Large intestine (tissue), 3 donors: ENCODE results near the gene CAPN8. TPM values are rescaled to one million over a fixed set of nuclear protein-coding genes. Genes with fewer than 3 reads are reported as not detected.

ENCODE experiments used
- DNase-seq, 2 donors: peaks; one replicate each; pipeline versions ENCODE4 v3.0.0 to v3.0.0-alpha.2; 2013
- H3K27ac ChIP-seq: one replicate; pipeline ENCODE4 v1.5.1; 2013; ENCODE audit warnings: low read length
- H3K27me3 ChIP-seq: 2 replicates; pipeline ENCODE4 v1.6.1; 2013; ENCODE audit warnings: low read length; ENCODE audit not compliant: control insufficient read depth, insufficient read depth
- H3K36me3 ChIP-seq: 2 replicates; pipeline ENCODE4 v1.6.1; 2013; ENCODE audit warnings: low read length; ENCODE audit not compliant: control insufficient read depth, insufficient read depth
- H3K4me1 ChIP-seq: one replicate; pipeline ENCODE4 v1.6.1; 2013; ENCODE audit warnings: low read length; ENCODE audit not compliant: control insufficient read depth, insufficient read depth
- H3K4me3 ChIP-seq: one replicate; pipeline ENCODE4 v1.5.1; 2013; ENCODE audit warnings: low read length
- H3K9me3 ChIP-seq: one replicate; pipeline ENCODE4 v1.6.1; 2013; ENCODE audit warnings: mild to moderate bottlenecking, low read depth, low read length, moderate library complexity; ENCODE audit not compliant: control insufficient read depth
- WGBS: methylation state at CpG from one replicate; pipeline ENCODE4 v1.1.5; 2013; ENCODE audit warnings: low lambda C conversion rate; ENCODE audit not compliant: insufficient coverage; 5-methylcytosine and 5-hydroxymethylcytosine counted together
- polyA plus RNA-seq: library from polyadenylated mRNA; unstranded; fragments of 120-200 nt; gene quantifications from one replicate; pipeline ENCODE4 v1.2.1, GENCODE V29; 2013

Gene CAPN8
- polyA plus RNA-seq, 1 donor: 8.7 TPM

GRCh38 chr1:223635236-223635635 is 30.3 kb downstream of the CAPN8 start:
- Histone ChIP-seq H3K4me3 (no peak overlapping the region), H3K9me3 (no peaks in the 10 kb centered on the region), H3K4me1 (no peaks in the 10 kb centered on the region), H3K36me3 (no peaks in the 10 kb centered on the region), H3K27ac (no peak overlapping the region), H3K27me3 (no peaks in the 10 kb centered on the region)
- DNase-seq: no peak
- 76% methylated on average over 3 of the region's 4 CpGs for WGBS

GRCh38 chr1:223634423-223634822 is 31.1 kb downstream of the CAPN8 start:
- no peaks in the 10 kb centered on the region for H3K4me1 ChIP-seq
- 80% methylated on average over 1 of the region's 4 CpGs for WGBS
- no peak for DNase-seq
- no peaks in the 10 kb centered on the region for H3K9me3 ChIP-seq
- H3K27ac ChIP-seq: no peak overlapping the region
- H3K4me3 ChIP-seq: no peak overlapping the region
- no peaks in the 10 kb centered on the region for H3K36me3 ChIP-seq
- no peaks in the 10 kb centered on the region for H3K27me3 ChIP-seq

GRCh38 chr1:223631956-223632355 is 33.5 kb downstream of the CAPN8 start:
- H3K27ac ChIP-seq: no peak overlapping the region
- no peaks in the 10 kb centered on the region for H3K27me3 ChIP-seq
- no peaks in the 10 kb centered on the region for H3K9me3 ChIP-seq
- no CpG with 5 or more reads among the region's 6 CpGs for WGBS
- no peak overlapping the region for H3K4me3 ChIP-seq
- no peaks in the 10 kb centered on the region for H3K4me1 ChIP-seq
- H3K36me3 ChIP-seq: no peaks in the 10 kb centered on the region
- no peak for DNase-seq

- Histone ChIP-seq H3K27me3 (no peaks in the 10 kb centered on the region), H3K36me3 (no peaks in the 10 kb centered on the region), H3K9me3 (no peaks in the 10 kb centered on the region), H3K4me3 (no peak overlapping the region), H3K4me1 (no peaks in the 10 kb centered on the region), H3K27ac (no peak overlapping the region)
- WGBS: no CpG with 5 or more reads among the region's 2 CpGs
- no peak for DNase-seq
These were observed 34.0 kb downstream of the CAPN8 start for GRCh38 chr1:223631473-223631872.

- no CpG with 5 or more reads among the region's 3 CpGs for WGBS
- no peak overlapping the region for H3K27ac ChIP-seq
- H3K36me3 ChIP-seq: no peaks in the 10 kb centered on the region
- no peak overlapping the region for H3K4me3 ChIP-seq
- no peaks in the 10 kb centered on the region for H3K27me3 ChIP-seq
- no peaks in the 10 kb centered on the region for H3K9me3 ChIP-seq
- no peak for DNase-seq
- no peaks in the 10 kb centered on the region for H3K4me1 ChIP-seq
These were observed 36.4 kb downstream of the CAPN8 start for GRCh38 chr1:223629126-223629457.

- DNase-seq: peak; percentile 50 to 60
- no peak overlapping the region for H3K27ac ChIP-seq
- no peak overlapping the region for H3K4me3 ChIP-seq
- H3K9me3 ChIP-seq: no peaks in the 10 kb centered on the region
- no peaks in the 10 kb centered on the region for H3K36me3 ChIP-seq
- H3K4me1 ChIP-seq: no peaks in the 10 kb centered on the region
- H3K27me3 ChIP-seq: no peaks in the 10 kb centered on the region
- 0% methylated on average over 1 of the region's 13 CpGs for WGBS
These were observed 37.0 kb downstream of the CAPN8 start for GRCh38 chr1:223628233-223629125.

GRCh38 chr1:223622132-223622842 is 43.2 kb downstream of the CAPN8 start:
- peak in 1 of 2 donors; percentile 34 for DNase-seq
- no peak overlapping the region for H3K4me3 ChIP-seq
- H3K4me1 ChIP-seq: peaks cover 10% of the 10 kb centered on the region
- no peak overlapping the region for H3K27ac ChIP-seq
- no peaks in the 10 kb centered on the region for H3K27me3 ChIP-seq
- H3K36me3 ChIP-seq: no peaks in the 10 kb centered on the region
- H3K9me3 ChIP-seq: no peaks in the 10 kb centered on the region
- 18% methylated on average over 4 of the region's 17 CpGs for WGBS

GRCh38 chr1:223621312-223621734 is 44.2 kb downstream of the CAPN8 start:
- Histone ChIP-seq H3K27me3 (no peaks in the 10 kb centered on the region), H3K4me1 (peaks cover 10% of the 10 kb centered on the region), H3K27ac (no peak overlapping the region), H3K36me3 (no peaks in the 10 kb centered on the region), H3K9me3 (no peaks in the 10 kb centered on the region), H3K4me3 (no peak overlapping the region)
- WGBS: no CpG with 5 or more reads among the region's 10 CpGs
- no peak for DNase-seq

GRCh38 chr1:223620297-223620897 is 45.1 kb downstream of the CAPN8 start:
- DNase-seq: peak in 1 of 2 donors; percentile 59
- Histone ChIP-seq H3K4me1 (peaks cover 10% of the 10 kb centered on the region), H3K9me3 (no peaks in the 10 kb centered on the region), H3K27me3 (no peaks in the 10 kb centered on the region), H3K27ac (no peak overlapping the region), H3K36me3 (no peaks in the 10 kb centered on the region), H3K4me3 (no peak overlapping the region)
- WGBS: no CpG with 5 or more reads among the region's 9 CpGs

- H3K36me3 ChIP-seq: no peaks in the 10 kb centered on the region
- no peaks in the 10 kb centered on the region for H3K9me3 ChIP-seq
- peaks cover 10% of the 10 kb centered on the region for H3K4me1 ChIP-seq
- H3K4me3 ChIP-seq: no peak overlapping the region
- H3K27ac ChIP-seq: no peak overlapping the region
- H3K27me3 ChIP-seq: no peaks in the 10 kb centered on the region
- peak in 1 of 2 donors; percentile 22 for DNase-seq
- whole genome bisulfite sequencing: no CpG with 5 or more reads among the region's 5 CpGs
These were observed 46.8 kb downstream of the CAPN8 start for GRCh38 chr1:223618680-223619079.
